Measurements from ENCODE around the gene MAGEA10. TPM values are rescaled to one million over a fixed set of nuclear protein-coding genes. Genes with fewer than 3 reads are reported as not detected.

Gene MAGEA10
- total RNA-seq, 1 donor from 2014 or later = not detected

Other genes starting within 250 kb of the MAGEA10 start
- gene MAGEA4, start 225.7 kb downstream of the MAGEA10 start, total RNA-seq = not detected
- gene GABRE, start 163.9 kb downstream of the MAGEA10 start, total RNA-seq = 173 TPM

Data from skin of body (tissue), 1 donor.